Measurements from ENCODE around the gene PTCHD1.

DNA sequence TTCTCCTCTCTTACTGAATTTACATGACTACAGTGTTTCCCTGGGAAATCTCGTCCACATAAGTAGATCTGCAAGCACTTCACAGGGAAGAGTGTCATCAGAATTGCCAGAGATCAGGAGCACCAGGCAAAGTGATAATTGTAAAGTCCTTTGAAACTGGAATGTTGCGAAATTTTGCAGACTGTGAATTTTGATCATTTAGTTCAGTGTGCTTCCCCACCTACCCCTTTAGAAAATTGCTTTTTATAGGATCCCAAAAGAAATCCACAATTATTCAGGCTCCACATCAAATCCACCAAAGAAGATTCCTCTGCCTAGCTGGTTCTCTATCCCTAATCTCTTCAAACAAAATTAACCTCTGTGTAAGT, 10.2 kb downstream of the PTCHD1 start:
- TF ChIP-seq, protein P1, sequence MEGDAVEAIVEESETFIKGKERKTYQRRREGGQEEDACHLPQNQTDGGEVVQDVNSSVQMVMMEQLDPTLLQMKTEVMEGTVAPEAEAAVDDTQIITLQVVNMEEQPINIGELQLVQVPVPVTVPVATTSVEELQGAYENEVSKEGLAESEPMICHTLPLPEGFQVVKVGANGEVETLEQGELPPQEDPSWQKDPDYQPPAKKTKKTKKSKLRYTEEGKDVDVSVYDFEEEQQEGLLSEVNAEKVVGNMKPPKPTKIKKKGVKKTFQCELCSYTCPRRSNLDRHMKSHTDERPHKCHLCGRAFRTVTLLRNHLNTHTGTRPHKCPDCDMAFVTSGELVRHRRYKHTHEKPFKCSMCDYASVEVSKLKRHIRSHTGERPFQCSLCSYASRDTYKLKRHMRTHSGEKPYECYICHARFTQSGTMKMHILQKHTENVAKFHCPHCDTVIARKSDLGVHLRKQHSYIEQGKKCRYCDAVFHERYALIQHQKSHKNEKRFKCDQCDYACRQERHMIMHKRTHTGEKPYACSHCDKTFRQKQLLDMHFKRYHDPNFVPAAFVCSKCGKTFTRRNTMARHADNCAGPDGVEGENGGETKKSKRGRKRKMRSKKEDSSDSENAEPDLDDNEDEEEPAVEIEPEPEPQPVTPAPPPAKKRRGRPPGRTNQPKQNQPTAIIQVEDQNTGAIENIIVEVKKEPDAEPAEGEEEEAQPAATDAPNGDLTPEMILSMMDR (IDR thresholded peaks at IDR 0.05), result no peak
- TF ChIP-seq POLR2A (IDR thresholded peaks at IDR 0.05), result no peak

Data from esophagus squamous epithelium (tissue), 4 donors.